ENCODE data around the gene TTC8.

- TF ChIP-seq CTCF (IDR thresholded peaks at IDR 0.05) (no peak), POLR2AphosphoS5 (IDR thresholded peaks at IDR 0.05) (no peak)
Observed at GRCh38 chr14:88849716-88850115, 25.3 kb downstream of the TTC8 start.
